HK-2 (cell line): ENCODE results near the gene TMEM79.

ENCODE experiments used
- DNase-seq: peaks from one replicate; pipeline ENCODE4 v3.0.0-alpha.2; 2018; ENCODE audit not compliant: unreplicated experiment

TMEM79 gene

GRCh38 chr1:156284112-156284511 is at the start of gene TMEM79:
TSS of gene TMEM79 (plus strand) at chr1:156284325. CDS start at chr1:156285227, 902 bp downstream.
- DNase-seq: no peak

DNA sequence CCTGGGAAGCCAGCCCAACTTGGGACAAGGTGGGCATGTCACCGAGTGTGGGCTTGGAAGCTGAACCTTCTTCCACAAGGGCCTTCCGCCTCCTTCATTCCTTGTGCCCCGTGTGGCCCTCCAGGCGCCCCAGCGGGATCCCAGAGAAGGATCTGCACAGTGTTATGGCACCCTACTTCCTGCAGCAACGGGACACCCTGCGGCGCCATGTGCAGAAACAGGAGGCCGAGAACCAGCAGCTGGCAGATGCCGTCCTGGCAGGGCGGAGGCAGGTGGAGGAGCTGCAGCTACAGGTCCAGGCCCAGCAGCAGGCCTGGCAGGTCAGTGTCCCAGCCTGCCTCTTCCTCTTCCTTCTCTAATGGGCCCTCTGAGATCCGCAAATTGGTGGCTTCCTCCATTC is 48.0 kb upstream of the TMEM79 start:
- DNase-seq: no peak

DNA sequence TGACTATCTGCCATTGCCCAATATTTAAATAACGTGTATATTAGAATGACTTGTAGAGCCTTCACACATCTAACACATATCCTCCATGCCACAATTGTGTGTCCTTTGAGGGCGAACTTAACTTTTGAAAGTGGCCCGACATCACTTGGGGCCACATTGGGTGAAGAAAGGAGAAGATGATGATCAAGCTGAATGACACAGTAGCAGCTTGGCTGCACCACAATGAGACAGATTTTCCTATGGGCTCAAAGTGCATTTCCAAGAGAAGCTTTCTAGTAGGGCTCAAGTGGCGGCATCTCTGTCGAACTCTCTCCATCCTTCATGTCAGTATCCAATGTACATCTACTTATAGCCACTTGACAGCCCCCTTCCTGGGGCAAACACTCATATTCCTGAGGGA is 45.9 kb upstream of the TMEM79 start:
- no peak for DNase-seq

- peak; percentile 64 for DNase-seq
Measured at GRCh38 chr1:156241311-156241811, 42.8 kb upstream of the TMEM79 start.

DNA sequence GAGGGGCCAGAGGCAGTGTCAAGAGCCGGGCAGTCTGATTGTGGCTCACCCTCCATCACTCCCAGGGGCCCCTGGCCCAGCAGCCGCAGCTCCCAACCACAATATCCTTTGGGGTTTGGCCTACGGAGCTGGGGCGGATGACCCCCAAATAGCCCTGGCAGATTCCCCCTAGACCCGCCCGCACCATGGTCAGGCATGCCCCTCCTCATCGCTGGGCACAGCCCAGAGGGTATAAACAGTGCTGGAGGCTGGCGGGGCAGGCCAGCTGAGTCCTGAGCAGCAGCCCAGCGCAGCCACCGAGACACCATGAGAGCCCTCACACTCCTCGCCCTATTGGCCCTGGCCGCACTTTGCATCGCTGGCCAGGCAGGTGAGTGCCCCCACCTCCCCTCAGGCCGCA is 42.2 kb upstream of the TMEM79 start, which contains the start of gene BGLAP:
BGLAP (plus strand) TSS at position 259 of the 400 bp plus-strand sequence; CDS start at position 307, 48 bp downstream.
- no peak for DNase-seq

DNA sequence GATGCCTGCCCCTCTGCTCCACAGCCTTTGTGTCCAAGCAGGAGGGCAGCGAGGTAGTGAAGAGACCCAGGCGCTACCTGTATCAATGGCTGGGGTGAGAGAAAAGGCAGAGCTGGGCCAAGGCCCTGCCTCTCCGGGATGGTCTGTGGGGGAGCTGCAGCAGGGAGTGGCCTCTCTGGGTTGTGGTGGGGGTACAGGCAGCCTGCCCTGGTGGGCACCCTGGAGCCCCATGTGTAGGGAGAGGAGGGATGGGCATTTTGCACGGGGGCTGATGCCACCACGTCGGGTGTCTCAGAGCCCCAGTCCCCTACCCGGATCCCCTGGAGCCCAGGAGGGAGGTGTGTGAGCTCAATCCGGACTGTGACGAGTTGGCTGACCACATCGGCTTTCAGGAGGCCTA is 41.4 kb upstream of the TMEM79 start:
- DNase-seq: no peak

GRCh38 chr1:156244126-156244525 is 40.0 kb upstream of the TMEM79 start:
- DNase-seq: no peak

GRCh38 chr1:156244712-156245111 is 39.4 kb upstream of the TMEM79 start:
- DNase-seq: no peak

DNA sequence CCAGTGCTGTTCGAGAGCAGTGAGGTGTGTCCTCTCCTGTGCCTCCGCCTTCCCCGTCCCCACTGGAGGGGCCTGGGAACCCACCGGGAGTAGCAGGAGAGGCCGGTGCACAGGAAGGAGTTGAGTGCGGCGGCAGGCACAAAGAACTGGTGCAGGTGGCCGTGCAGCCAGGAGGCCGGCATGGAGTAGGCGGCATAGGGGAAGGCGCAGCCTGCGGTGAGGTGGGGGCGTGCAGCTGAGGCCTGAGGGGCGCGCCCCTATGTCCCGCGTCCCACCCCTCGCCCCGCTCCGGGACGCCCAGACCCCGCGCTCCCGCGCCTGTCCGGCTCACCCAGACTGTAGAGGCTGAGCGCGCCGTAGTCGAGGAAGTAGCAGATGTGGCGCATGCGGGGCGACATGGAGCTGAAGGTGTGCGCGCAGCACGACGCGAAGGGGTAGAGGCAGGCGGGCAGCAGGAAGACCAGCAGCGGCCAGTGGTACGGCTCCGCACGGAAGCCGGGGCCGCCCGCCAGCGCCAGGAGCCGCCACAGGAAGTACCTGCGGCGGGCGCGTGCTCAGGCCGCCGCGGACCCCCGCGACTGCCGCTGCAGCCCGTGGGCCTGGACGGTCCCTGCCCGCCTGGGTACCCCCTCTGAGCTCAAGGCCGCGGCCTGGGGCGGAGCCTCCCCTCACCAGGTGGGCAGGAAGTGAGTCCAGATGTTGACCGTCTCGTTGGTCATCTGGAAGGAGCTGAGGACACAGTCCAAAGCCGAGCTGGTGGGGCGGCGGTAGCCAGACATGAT is 38.5 kb upstream of the TMEM79 start:
- DNase-seq: no peak

- no peak for DNase-seq
Measured at GRCh38 chr1:156246241-156246780, 37.8 kb upstream of the TMEM79 start.

DNA sequence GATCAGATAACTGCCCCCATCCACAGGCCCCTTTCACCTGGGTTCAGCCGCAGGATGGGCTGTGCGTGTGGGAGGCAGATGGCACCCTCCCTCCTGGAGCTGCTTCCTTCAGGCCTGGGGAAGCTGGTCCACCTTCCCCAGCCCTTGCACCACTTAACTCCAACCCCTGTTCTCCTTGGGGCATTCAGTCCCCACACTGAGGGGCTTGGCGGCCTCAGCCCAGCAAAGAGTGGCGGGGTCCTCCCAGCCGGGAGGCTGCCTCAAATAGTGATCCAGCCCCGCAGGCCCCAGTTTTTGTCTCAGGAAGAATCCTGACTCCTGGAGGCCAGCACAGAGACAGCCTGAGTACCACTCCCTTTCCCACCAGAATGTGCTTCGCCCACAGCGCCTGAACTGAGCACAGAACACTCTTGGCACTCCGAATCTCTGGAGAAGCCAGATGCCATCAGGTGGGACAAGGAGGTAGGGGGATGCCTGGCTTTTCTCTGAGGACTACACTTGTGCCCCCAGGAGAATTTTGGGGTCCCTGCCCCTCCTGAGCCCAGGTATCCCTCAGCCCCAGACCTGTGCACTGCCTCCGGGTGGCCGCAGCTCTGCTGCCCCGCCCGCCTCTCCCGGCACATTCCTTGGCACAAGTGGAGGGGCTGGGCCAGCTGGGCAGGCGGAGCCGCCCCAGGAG is 37.2 kb upstream of the TMEM79 start:
- no peak for DNase-seq

GRCh38 chr1:156247460-156248322 is 36.4 kb upstream of the TMEM79 start, which contains the start of gene PAQR6:
TSS of gene PAQR6 (minus strand) at chr1:156248056. CDS start at chr1:156246731, 1,325 bp downstream.
- DNase-seq: no peak

DNA sequence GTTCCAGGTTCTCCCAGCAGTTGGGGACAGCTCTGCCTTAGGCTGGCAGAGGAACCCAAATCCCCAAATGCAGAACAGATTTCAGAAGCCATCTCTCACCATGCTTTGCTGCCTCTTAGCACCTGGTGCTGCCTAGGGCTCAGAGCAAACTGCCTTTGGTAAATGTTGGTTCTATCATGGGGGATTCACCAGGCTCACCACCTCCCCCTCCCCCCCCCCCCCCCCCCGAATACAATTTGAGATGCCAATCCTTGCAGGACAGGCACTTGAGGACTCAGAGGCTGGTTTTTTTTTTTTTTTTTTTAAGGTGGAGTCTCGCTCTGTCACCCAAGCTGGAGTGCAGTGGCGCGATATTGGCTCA is 35.8 kb upstream of the TMEM79 start:
- no peak for DNase-seq

- no peak for DNase-seq
Measured at GRCh38 chr1:156249593-156249992, 34.5 kb upstream of the TMEM79 start.

DNA sequence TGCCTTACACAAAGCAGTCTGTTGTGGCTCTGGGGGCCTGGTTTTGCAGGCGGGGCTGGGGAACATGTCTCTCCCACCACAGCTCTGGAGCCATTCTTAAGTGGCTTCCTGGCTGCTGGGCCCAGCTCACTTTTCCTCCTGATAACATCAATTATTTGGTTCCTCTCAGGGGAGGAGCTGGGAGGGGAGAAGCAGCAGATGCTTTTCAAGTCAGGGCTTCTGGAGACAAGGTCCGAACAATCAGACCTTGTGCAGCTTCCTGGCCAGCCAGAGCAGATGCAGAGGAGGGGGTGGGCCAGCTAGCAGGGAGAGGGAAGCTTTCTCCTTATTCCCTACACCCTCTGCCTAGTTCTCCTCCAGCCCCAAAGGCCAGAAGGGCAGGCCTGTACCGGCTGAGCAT is 32.6 kb upstream of the TMEM79 start:
- DNase-seq: no peak

GRCh38 chr1:156253634-156254033 is 30.5 kb upstream of the TMEM79 start:
- DNase-seq: no peak

GRCh38 chr1:156257711-156258110 is 26.4 kb upstream of the TMEM79 start:
- DNase-seq: no peak

DNA sequence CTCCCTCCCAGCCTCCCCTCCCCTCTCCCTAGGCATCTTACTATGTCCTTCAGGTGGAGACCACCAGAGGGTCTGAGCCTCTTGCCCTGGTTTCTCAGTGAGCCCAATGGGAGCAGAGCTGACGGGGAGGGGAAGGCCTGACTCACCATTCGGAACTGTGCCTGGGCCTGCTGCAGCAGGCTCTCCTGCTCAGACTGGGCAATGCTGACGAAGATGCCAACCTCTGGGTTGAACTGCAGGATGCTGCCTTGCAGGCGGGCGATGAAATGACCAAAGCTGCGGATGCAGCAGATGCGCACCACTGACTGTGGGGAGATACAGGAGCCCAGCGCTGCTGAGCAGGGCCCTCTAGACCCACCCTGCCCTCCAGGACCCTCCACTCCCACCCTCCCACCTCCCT is 25.3 kb upstream of the TMEM79 start:
- DNase-seq: no peak

DNA sequence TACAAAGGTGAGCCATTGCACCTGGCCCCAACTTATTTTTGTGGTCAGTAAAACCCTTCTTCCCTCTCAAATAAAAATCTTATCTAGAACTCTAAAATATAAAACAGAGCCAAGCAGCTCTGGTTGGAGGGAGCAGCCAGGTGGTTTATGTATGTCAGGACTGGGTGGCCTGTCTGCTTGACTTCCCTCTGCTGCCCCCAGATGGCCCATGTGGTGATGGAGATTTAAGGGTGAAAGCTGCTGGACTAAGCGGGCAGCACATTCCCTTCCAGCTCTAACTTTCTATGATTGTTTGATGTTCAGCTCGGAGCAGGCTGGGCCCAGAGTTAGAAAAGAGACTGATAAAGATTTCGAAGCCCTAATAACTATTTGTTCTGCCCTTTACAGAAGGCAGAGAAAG is 24.3 kb upstream of the TMEM79 start:
- DNase-seq: no peak

GRCh38 chr1:156260896-156261295 is 23.2 kb upstream of the TMEM79 start:
- no peak for DNase-seq

DNA sequence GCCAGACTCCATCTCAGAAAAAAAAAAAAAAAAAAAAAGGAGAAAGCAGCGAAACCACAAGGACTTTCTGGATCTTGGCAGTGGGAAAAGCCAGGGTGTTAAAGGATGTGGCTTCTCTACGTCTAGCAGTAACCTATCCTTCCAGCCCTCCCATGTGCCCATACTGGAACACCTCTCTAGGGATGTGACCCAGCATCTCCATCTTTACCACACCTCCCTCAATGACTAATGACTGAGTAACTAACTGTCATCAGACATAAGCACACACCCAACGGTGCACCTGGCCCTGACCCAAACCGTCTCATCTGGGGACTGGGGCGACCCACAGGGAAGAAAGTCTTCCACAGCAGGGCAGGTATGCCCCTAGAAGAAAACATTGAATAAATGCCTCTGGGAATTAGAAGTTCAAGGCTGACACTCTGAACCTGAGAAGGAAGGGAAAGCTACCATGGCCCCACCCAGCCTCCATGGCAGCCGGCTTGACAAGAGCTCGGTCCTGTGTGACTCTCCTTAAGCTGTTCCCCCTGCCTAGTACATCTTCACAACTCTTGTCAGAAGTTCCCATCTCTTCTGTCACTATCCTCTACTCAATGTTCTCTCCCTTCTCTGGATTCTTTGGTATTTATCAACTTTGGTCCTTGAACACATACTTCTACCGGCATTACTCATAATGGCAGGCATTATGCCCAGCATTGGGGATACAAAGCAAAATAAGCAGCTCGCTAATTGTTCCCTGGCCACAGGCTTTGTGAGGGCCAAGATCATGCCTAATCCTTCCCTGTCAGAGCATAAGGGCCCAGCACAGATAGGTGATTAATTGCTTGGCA is 21.5 kb upstream of the TMEM79 start:
- no peak for DNase-seq
